Ovary (tissue), 3 donors: ENCODE measurements around the gene MAD1L1.

Experiments used
- CTCF ChIP-seq, 3 donors: fragments of 450-650 bp in 2 of 3; fragments of 200-600 bp in 1 of 3; IDR thresholded peaks; one replicate each; pipeline versions ENCODE4 v1.5.1 to v1.8.0; 2016 to 2022; ENCODE audit warnings: antibody characterized with exemption in 3 of 3, mild to moderate bottlenecking in 1 of 3
- POLR2A ChIP-seq: fragments of 450-650 bp; IDR thresholded peaks from one replicate; pipeline ENCODE4 v1.6.1; 2017; ENCODE audit warnings: antibody characterized with exemption, mild to moderate bottlenecking, moderate library complexity
- donor health status: DM: no; HTN: no; CAD: no.

GRCh38 chr7:2211926-2212325, 20.8 kb downstream of the MAD1L1 start:
- TF ChIP-seq CTCF (IDR thresholded peaks at IDR 0.05) (no peak), POLR2A (no peak)
